Measurements from ENCODE around the gene LGALS3BP. TPM values are rescaled to one million over a fixed set of nuclear protein-coding genes. Genes with fewer than 3 reads are reported as not detected.

LGALS3BP gene
- total RNA-seq, 1 experiment from 2014 or later, result 742 TPM

Other genes starting within 250 kb of the LGALS3BP start
- gene CYTH1, start 197.7 kb downstream of the LGALS3BP start, total RNA-seq (2014; rRNA removed; shearing (Covaris generic)), result 8.0 and 9.7 TPM in 2 replicates
- 14.3 and 20.4 TPM in 2 replicates for gene USP36, start 139.1 kb downstream of the LGALS3BP start, total RNA-seq (2014; rRNA removed; shearing (Covaris generic))
- not detected in 2 replicates for gene CEP295NL, start 76.7 kb downstream of the LGALS3BP start, total RNA-seq (2014; rRNA removed; shearing (Covaris generic))
- 59.0 and 73.3 TPM in 2 replicates for gene TIMP2, start 54.5 kb downstream of the LGALS3BP start, total RNA-seq (2014; rRNA removed; shearing (Covaris generic))
- 56.9 and 59.0 TPM in 2 replicates for gene CANT1, start 29.8 kb upstream of the LGALS3BP start, total RNA-seq (2014; rRNA removed; shearing (Covaris generic))
- 0.56 and 2.6 TPM in 2 replicates for gene C1QTNF1, start 44.2 kb upstream of the LGALS3BP start, total RNA-seq (2014; rRNA removed; shearing (Covaris generic))
- 4.3 and 6.9 TPM in 2 replicates for gene ENGASE, start 94.9 kb upstream of the LGALS3BP start, total RNA-seq (2014; rRNA removed; shearing (Covaris generic))